ENCODE data around the gene C10orf95. TPM values are rescaled to one million over a fixed set of nuclear protein-coding genes. Genes with fewer than 3 reads are reported as not detected.

Gene C10orf95
- total RNA-seq, 4 donors from 2014 or later: 0.85 to 2.8 TPM; not detected in 2

DNA sequence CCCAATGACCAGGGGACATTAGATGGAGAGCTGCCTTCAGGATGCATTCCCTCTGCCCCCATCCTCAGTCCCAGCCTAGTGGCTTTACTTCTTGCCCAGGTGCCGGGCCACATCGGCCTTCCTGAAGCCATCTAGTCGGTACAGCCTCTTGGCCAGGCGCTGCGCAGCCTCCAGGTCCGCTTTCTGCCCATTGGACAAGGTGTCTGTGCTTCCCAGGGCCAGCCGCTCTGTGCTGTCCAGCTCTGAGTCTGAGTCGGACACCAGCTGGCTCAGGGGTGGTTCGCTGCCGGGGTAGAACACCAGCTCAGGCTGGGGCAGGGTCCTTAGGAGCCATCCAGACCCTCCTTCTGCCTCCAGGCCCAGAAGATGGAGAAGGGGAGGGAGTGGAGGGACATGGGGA lies 39.0 kb downstream of the C10orf95 start:
- no peaks in the 10 kb centered on the region for H3K9me3 ChIP-seq
- H3K4me1 ChIP-seq: peaks cover 0 to 28% (median 11%) of the 10 kb centered on the region in 4 donors
- peaks cover 0 to 9% of the 10 kb centered on the region in 2 donors for H3K27me3 ChIP-seq
- DNase-seq: no peak
- no peaks in the 10 kb centered on the region for H3K36me3 ChIP-seq
- no peak overlapping the region for H3K27ac ChIP-seq
- no peak for TF ChIP-seq POLR2A (IDR thresholded peaks at IDR 0.05)
- TF ChIP-seq, protein P1, sequence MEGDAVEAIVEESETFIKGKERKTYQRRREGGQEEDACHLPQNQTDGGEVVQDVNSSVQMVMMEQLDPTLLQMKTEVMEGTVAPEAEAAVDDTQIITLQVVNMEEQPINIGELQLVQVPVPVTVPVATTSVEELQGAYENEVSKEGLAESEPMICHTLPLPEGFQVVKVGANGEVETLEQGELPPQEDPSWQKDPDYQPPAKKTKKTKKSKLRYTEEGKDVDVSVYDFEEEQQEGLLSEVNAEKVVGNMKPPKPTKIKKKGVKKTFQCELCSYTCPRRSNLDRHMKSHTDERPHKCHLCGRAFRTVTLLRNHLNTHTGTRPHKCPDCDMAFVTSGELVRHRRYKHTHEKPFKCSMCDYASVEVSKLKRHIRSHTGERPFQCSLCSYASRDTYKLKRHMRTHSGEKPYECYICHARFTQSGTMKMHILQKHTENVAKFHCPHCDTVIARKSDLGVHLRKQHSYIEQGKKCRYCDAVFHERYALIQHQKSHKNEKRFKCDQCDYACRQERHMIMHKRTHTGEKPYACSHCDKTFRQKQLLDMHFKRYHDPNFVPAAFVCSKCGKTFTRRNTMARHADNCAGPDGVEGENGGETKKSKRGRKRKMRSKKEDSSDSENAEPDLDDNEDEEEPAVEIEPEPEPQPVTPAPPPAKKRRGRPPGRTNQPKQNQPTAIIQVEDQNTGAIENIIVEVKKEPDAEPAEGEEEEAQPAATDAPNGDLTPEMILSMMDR (IDR thresholded peaks at IDR 0.05): no peak
- H3K4me3 ChIP-seq: no peak overlapping the region

DNA sequence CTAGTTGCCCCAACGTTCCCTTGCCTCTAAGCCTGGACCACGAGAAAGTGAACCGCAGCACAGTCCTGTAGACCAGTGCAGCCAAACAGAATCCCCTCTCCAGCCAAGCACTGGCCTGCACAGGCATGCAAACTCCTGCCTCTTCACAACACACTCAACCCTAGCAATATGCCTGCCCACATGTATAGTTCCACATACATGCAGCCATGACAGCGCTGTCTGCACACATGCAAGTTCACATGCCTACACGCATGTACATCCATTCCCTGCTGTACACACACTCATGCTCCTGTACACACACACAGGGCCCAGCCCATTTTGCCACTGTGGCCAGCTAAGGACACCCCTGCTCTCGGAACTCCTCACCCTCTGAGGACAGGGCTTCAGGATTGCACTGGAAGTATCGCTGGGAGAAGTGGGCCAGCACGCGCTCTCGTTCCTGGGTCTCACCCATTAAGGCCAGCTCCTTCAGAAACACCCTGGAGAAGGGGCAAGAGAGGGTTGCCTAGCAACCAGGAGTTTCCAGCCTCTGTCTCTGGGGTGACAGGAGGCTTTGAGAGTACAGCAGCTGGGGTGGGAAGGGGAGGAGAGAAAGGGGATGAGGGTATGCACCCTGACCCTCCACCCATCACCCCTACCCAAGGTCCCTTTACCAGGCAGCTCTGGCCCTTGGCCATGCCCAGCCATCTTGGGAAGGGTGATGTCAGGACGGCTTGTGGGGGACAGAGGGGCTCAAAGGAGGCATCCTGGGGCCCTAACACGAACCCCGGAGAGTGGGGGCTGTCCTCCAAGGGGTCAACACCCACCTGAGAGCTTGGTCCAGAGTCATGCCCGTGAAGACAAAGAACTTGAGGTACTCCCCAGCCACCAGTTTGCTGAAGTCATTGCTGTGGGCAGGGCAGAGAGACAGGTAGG lies 39.7 kb downstream of the C10orf95 start:
- no peak for DNase-seq
- TF ChIP-seq, protein P1 (IDR thresholded peaks at IDR 0.05): no peak
- no peak for TF ChIP-seq POLR2A (IDR thresholded peaks at IDR 0.05)
- peaks cover 0 to 9% of the 10 kb centered on the region in 2 donors for H3K27me3 ChIP-seq
- no peak overlapping the region for H3K27ac ChIP-seq
- H3K4me3 ChIP-seq: no peak overlapping the region
- no peaks in the 10 kb centered on the region for H3K9me3 ChIP-seq
- peaks cover 0 to 28% (median 11%) of the 10 kb centered on the region in 4 donors for H3K4me1 ChIP-seq
- no peaks in the 10 kb centered on the region for H3K36me3 ChIP-seq

DNA sequence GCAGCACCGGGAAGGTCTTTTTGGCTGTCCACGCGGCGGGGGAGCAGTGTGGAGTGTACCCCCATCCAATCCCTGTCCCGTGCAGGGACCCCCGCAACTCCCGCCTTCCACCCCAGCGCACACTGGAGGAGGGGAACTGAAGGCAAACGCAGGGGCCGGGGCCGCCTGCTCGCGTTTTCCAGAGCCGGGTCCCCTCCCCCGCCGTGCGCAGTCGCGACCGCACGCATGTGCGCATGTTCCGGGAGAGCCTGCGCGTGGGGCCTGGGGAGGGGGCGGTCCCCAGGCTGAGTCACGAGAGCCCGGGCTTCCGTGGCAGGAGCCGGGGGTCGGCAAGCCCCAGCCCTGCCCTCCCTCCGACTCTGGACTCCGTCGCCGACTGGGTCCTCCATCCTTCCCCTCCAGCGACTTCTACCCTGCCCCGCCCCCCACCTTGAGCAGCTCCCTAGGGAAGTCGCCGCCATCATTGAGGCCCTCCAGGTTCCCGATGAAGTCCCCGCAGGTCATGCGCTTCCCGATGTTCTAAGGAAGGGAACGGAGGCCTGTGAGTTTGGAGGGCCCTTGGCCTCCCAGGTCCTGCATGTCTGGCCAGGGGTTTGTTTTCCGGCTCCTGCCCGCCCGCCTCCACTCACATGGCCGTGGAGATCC lies 40.8 kb downstream of the C10orf95 start:
- H3K27ac ChIP-seq: peak overlapping the region in 3 of 4 donors; percentile 17 to 77 (median 55)
- no peak for TF ChIP-seq POLR2A (IDR thresholded peaks at IDR 0.05)
- TF ChIP-seq, protein P1 (IDR thresholded peaks at IDR 0.05): no peak
- H3K4me3 ChIP-seq: peak overlapping the region; percentile 0 to 56 (median 40)
- no peaks in the 10 kb centered on the region for H3K9me3 ChIP-seq
- H3K27me3 ChIP-seq: peaks cover 0 to 9% of the 10 kb centered on the region in 2 donors
- no peak for DNase-seq
- peaks cover 0 to 28% (median 11%) of the 10 kb centered on the region in 4 donors for H3K4me1 ChIP-seq
- no peaks in the 10 kb centered on the region for H3K36me3 ChIP-seq

DNA sequence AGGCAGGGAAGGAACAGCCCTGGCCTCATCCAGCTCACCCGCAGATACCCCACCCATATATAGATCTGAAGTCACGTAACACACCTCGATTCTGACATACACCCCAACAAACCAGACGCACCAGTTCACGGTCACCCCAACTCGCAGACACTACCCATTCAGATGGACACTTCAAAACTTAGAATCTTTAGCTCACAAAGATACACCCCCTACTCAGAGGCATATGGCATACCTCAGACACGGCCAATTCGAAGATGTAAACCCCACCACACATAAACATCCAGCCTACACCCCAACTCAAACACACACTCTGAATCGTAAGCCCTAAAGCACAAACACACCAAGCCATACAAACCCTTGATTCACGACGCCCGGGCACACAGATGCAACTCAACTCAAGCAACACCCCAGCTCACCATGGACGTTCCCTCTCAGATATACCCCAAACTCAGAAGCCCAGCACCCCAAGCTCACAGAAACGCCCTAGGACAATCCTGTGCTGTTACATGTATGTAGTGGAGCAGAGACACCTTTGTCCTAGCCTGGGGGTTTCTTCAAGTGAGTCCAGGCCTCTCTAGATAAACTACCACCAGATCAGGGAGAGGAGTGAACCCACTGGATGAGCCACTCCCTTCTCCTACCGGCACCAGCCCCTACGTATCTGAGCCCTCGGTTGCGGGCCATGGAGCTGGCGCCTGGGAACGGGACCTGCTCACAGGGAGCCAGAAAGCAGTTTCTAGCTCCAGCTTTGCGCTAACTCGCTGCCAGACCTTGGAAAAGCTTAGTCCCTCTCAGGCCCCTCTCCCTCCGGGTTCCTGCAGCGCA lies 41.5 kb downstream of the C10orf95 start:
- DNase-seq: no peak
- TF ChIP-seq, protein P1 (IDR thresholded peaks at IDR 0.05): no peak
- Histone ChIP-seq H3K36me3 (no peaks in the 10 kb centered on the region), H3K9me3 (no peaks in the 10 kb centered on the region), H3K27me3 (peaks cover 0 to 9% of the 10 kb centered on the region in 2 donors), H3K4me1 (peaks cover 0 to 28% (median 11%) of the 10 kb centered on the region in 4 donors), H3K27ac (peak overlapping the region in 3 of 4 donors; percentile 31 to 77 (median 55)), H3K4me3 (peak overlapping the region; percentile 28 to 56 (median 50))
